Activated T-cell treated with anti-CD3 and anti-CD28 coated beads for 24 hours (primary cell): Measurements from ENCODE around the gene TRAF4.
"Not testable (repeated sequence)": the region's sequence is repeated elsewhere in the genome, so short reads cannot be mapped to it uniquely, and the experiment has no call there.

Source experiments
- DNase-seq: peaks from one replicate; pipeline ENCODE4 v3.0.0-alpha.2; 2020; ENCODE audit warnings: low read depth

TRAF4 gene

DNA sequence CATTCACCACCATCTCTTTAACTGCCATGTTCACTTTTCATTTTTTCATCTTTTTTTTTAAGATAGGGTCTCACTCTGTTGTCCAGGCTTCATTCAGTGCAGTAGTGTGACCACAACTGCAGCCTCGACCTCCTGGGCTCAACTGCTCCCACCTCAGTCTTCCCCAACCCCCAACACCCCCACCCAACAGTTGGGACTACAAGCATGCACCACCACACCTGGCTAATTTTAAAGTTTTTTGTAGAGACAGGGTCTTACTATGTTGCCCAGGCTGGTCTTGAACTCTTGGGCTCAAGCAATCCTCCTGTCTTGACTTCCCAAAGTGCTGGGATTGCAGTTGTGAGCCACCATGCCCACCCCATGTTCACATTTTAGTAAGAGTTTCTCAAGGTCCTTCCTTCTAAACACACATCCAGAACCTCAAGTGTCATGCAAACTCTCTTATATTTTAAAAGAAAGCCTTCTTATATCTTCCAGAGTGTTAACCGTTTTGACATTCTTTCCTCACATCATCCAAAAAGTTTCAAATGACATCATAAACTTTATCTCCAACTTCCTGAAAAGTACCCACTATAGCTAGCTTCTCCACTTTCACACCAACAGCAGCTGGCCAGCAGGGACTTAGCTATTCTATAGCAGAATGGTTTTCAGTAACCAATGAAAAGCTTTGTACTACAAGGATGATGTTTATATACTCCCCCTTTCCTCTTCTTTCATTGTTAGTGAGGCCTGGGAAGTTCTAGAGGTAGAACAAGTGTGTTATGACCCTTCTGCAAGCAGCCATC is 49.3 kb downstream of the TRAF4 start:
- DNase-seq: no peak

DNA sequence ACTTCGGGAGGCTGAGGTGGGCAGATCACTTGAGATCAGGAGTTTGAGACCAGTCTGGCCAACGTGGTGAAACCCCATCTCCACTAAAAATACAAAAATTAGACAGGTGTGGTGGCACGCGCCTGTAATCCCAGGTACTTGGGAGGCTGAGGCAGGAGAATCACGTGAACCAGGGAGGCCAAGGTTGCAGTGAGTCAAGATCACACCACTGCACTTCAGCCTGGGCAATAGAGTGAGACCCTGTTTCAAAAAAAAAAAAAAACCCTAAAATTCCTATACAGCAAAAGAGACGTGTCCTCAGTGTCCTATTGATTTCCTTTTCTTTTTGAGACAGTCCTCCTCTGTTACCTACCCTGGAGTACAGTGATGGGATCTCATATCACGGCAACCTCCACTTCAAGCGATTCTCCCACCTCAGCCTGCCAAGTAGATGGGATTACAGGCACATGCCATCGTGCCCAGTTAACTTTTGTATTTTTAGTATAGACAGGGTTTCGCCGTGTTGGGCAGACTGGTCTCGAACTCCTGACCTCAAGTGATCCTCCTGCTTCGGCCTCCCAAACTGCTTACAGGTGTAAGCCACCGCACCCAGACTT is 51.1 kb downstream of the TRAF4 start:
- DNase-seq: not testable (repeated sequence)

DNA sequence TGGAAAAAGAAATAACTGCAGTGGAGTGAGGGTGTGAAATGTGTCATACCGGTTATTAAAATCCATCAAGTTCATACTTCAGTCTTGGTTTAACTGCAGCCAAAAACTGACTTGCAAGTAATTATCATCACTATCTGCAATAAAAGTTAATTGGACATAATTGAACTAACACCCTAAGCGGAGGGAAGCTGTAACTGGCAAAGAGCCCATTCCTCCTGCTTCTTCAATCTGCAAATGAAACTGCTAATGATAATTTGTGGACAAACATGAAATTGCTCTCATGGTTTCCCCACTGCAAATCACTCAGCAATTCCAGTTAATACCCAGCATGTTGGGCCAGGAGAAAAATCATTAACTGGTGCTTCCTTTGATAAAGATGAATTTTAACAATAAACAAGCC is 52.3 kb downstream of the TRAF4 start:
- no peak for DNase-seq
